MG63 (cell line): Measurements from ENCODE around the gene SAMD13. TPM values are rescaled to one million over a fixed set of nuclear protein-coding genes. Genes with fewer than 3 reads are reported as not detected.
A peak's percentile ranks its signal among the peaks of the same experiment; 100 is the strongest.
"Not testable (repeated sequence)": the region's sequence is repeated elsewhere in the genome, so short reads cannot be mapped to it uniquely, and the experiment has no call there.

ENCODE experiments used
- DNase-seq: peaks from one replicate; pipeline ENCODE4 v3.0.0-alpha.2; 2020
- H3K27me3 ChIP-seq: fragments of 250-450 bp; sonication (Bioruptor Pico); 2 replicates; pipeline ENCODE4 v1.5.1; 2020; ENCODE audit warnings: mild to moderate bottlenecking, moderate library complexity
- H3K36me3 ChIP-seq: fragments of 250-450 bp; sonication (Bioruptor Pico); 2 replicates; pipeline ENCODE4 v1.5.1; 2020; ENCODE audit warnings: mild to moderate bottlenecking, moderate library complexity
- H3K4me3 ChIP-seq: fragments of 250-450 bp; sonication (Bioruptor Pico); 2 replicates; pipeline ENCODE4 v1.5.1; 2020; ENCODE audit warnings: mild to moderate bottlenecking, moderate library complexity
- H3K9me3 ChIP-seq: fragments of 250-450 bp; sonication (Bioruptor Pico); 2 replicates; pipeline ENCODE4 v1.5.1; 2020; ENCODE audit warnings: mild to moderate bottlenecking, moderate library complexity
- total RNA-seq: library from RNA; depleted of rRNA; stranded (reverse); fragments of >200 nt; shearing (Covaris generic); gene quantifications from 2 replicates; pipeline ENCODE4 v1.2.3, GENCODE V29; 2014; ENCODE audit warnings: low replicate concordance

SAMD13 gene
- total RNA-seq, 1 experiment from 2014 or later, result 0.40 TPM

GRCh38 chr1:84277343-84278059 lies 24.0 kb upstream of the SAMD13 start:
- DNase-seq, result no peak
- Histone ChIP-seq H3K9me3 (no peaks in the 10 kb centered on the region), H3K27me3 (no peaks in the 10 kb centered on the region), H3K4me3 (no peak overlapping the region), H3K36me3 (no peaks in the 10 kb centered on the region)

- Histone ChIP-seq H3K36me3 (no peaks in the 10 kb centered on the region), H3K9me3 (no peaks in the 10 kb centered on the region), H3K4me3 (no peak overlapping the region), H3K27me3 (no peaks in the 10 kb centered on the region)
- no peak for DNase-seq
Observed at GRCh38 chr1:84278905-84279304, 22.6 kb upstream of the SAMD13 start.

- no peak overlapping the region for H3K4me3 ChIP-seq
Observed at GRCh38 chr1:84280912-84281311, 20.6 kb upstream of the SAMD13 start.

GRCh38 chr1:84282780-84283333 lies 18.7 kb upstream of the SAMD13 start:
- DNase-seq, result no peak
- Histone ChIP-seq H3K9me3 (no peaks in the 10 kb centered on the region), H3K27me3 (no peaks in the 10 kb centered on the region), H3K4me3 (no peak overlapping the region), H3K36me3 (no peaks in the 10 kb centered on the region)

More at GRCh38 chr1:84280912-84281311, 20.6 kb upstream of the SAMD13 start:
- H3K27me3 ChIP-seq, result no peaks in the 10 kb centered on the region
- DNase-seq, result no peak
- H3K9me3 ChIP-seq, result no peaks in the 10 kb centered on the region
- H3K36me3 ChIP-seq, result no peaks in the 10 kb centered on the region

- no peak for DNase-seq
Observed at GRCh38 chr1:84283381-84283780, 18.1 kb upstream of the SAMD13 start.

GRCh38 chr1:84286071-84286470 lies 15.4 kb upstream of the SAMD13 start:
- Histone ChIP-seq H3K36me3 (no peaks in the 10 kb centered on the region), H3K27me3 (no peaks in the 10 kb centered on the region), H3K4me3 (no peak overlapping the region), H3K9me3 (no peaks in the 10 kb centered on the region)
- DNase-seq, result no peak

More at GRCh38 chr1:84283381-84283780, 18.1 kb upstream of the SAMD13 start:
- Histone ChIP-seq H3K36me3 (no peaks in the 10 kb centered on the region), H3K4me3 (no peak overlapping the region), H3K9me3 (no peaks in the 10 kb centered on the region), H3K27me3 (no peaks in the 10 kb centered on the region)

- not testable (repeated sequence) for DNase-seq, H3K36me3 ChIP-seq, H3K4me3 ChIP-seq, H3K27me3 ChIP-seq, H3K9me3 ChIP-seq
Observed at GRCh38 chr1:84287389-84287788, 14.1 kb upstream of the SAMD13 start.

GRCh38 chr1:84289169-84289785 lies 12.2 kb upstream of the SAMD13 start:
- H3K9me3 ChIP-seq, result no peaks in the 10 kb centered on the region
- H3K4me3 ChIP-seq, result no peak overlapping the region
- H3K36me3 ChIP-seq, result no peaks in the 10 kb centered on the region
- H3K27me3 ChIP-seq, result no peaks in the 10 kb centered on the region
- no peak for DNase-seq

GRCh38 chr1:84291882-84292655 lies 9.4 kb upstream of the SAMD13 start:
- no peaks in the 10 kb centered on the region for H3K36me3 ChIP-seq
- peaks cover 2% of the 10 kb centered on the region; the same call in 1 of the 2 replicates for H3K9me3 ChIP-seq
- no peak overlapping the region for H3K4me3 ChIP-seq
- H3K27me3 ChIP-seq, result no peaks in the 10 kb centered on the region
- DNase-seq, result no peak

- H3K36me3 ChIP-seq, result no peaks in the 10 kb centered on the region
- peaks cover 2% of the 10 kb centered on the region; the same call in 1 of the 2 replicates for H3K9me3 ChIP-seq
- H3K4me3 ChIP-seq, result no peak overlapping the region
- DNase-seq, result no peak
- H3K27me3 ChIP-seq, result no peaks in the 10 kb centered on the region
Observed at GRCh38 chr1:84293766-84294165, 7.7 kb upstream of the SAMD13 start.

- DNase-seq, result no peak
- Histone ChIP-seq H3K36me3 (no peaks in the 10 kb centered on the region), H3K27me3 (no peaks in the 10 kb centered on the region), H3K9me3 (peaks cover 2% of the 10 kb centered on the region; the same call in 1 of the 2 replicates), H3K4me3 (no peak overlapping the region)
Observed at GRCh38 chr1:84294751-84295150, 6.8 kb upstream of the SAMD13 start.

- H3K27me3 ChIP-seq, result no peaks in the 10 kb centered on the region
- H3K36me3 ChIP-seq, result no peaks in the 10 kb centered on the region
- peak overlapping the region; percentile 81 for H3K4me3 ChIP-seq
- peaks cover 2% of the 10 kb centered on the region; the same call in 1 of the 2 replicates for H3K9me3 ChIP-seq
- no peak for DNase-seq
Observed at GRCh38 chr1:84297546-84298244, 3.8 kb upstream of the SAMD13 start.

- peak overlapping the region; percentile 81 for H3K4me3 ChIP-seq
- H3K36me3 ChIP-seq, result no peaks in the 10 kb centered on the region
- H3K9me3 ChIP-seq, result peaks cover 2% of the 10 kb centered on the region; the same call in 1 of the 2 replicates
- peak; percentile 60 for DNase-seq
- H3K27me3 ChIP-seq, result no peaks in the 10 kb centered on the region
Observed at GRCh38 chr1:84298328-84298683, 3.2 kb upstream of the SAMD13 start.

- Histone ChIP-seq H3K36me3 (no peaks in the 10 kb centered on the region), H3K27me3 (no peaks in the 10 kb centered on the region), H3K4me3 (peak overlapping the region; percentile 81), H3K9me3 (peaks cover 2% of the 10 kb centered on the region; the same call in 1 of the 2 replicates)
- DNase-seq, result peak; percentile 44
Observed at GRCh38 chr1:84298684-84299535, 2.6 kb upstream of the SAMD13 start.

- DNase-seq, result no peak
- Histone ChIP-seq H3K36me3 (no peaks in the 10 kb centered on the region), H3K4me3 (peak overlapping the region; percentile 81), H3K27me3 (no peaks in the 10 kb centered on the region), H3K9me3 (peaks cover 2% of the 10 kb centered on the region; the same call in 1 of the 2 replicates)
Observed at GRCh38 chr1:84299536-84300170, 1.9 kb upstream of the SAMD13 start.
